Stomach (tissue), 4 donors: ENCODE measurements around the gene BBS1.

ENCODE experiments used
- POLR2AphosphoS5 ChIP-seq, 3 donors: sonication (generic); formaldehyde crosslinking; IDR thresholded peaks; one replicate each; pipeline ENCODE4 v1.6.1; 2016; ENCODE audit warnings: antibody characterized with exemption in 3 of 3
- TF ChIP-seq, protein P1 (sequence below), 7 experiments: fragments of 450-650 bp in 4 of 7; fragments of 200-600 bp in 3 of 7; sonication (generic) in 3 of 7; IDR thresholded peaks; one replicate each; pipeline ENCODE4 v1.5.1; 2016 to 2019; ENCODE audit warnings: antibody characterized with exemption in 7 of 7, control low read depth in 2 of 7, mild to moderate bottlenecking in 1 of 7

DNA sequence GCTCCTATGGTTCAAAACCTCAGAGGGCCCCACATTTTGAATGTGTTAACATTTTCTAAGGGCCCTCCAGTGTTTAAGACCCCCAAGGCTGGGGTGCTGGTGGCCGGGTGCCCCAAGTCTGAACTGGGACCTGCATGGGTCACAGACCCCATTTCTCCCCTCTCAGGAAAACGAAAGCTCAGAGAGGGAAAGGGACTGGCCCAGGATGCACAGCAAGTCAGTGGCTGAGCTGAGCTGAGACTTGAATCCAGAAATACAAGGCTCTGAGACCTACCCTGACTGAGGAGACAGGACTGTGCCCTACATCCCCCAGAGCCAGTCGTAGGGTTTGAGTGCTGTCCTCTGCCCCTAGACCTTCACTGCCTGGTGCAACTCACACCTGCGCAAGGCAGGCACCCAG is 40.5 kb downstream of the BBS1 start:
- TF ChIP-seq POLR2AphosphoS5 (IDR thresholded peaks at IDR 0.05), result no peak
- TF ChIP-seq, protein P1, sequence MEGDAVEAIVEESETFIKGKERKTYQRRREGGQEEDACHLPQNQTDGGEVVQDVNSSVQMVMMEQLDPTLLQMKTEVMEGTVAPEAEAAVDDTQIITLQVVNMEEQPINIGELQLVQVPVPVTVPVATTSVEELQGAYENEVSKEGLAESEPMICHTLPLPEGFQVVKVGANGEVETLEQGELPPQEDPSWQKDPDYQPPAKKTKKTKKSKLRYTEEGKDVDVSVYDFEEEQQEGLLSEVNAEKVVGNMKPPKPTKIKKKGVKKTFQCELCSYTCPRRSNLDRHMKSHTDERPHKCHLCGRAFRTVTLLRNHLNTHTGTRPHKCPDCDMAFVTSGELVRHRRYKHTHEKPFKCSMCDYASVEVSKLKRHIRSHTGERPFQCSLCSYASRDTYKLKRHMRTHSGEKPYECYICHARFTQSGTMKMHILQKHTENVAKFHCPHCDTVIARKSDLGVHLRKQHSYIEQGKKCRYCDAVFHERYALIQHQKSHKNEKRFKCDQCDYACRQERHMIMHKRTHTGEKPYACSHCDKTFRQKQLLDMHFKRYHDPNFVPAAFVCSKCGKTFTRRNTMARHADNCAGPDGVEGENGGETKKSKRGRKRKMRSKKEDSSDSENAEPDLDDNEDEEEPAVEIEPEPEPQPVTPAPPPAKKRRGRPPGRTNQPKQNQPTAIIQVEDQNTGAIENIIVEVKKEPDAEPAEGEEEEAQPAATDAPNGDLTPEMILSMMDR (IDR thresholded peaks at IDR 0.05), result no peak
